Liver (tissue), 9 donors: ENCODE measurements around the gene EPSTI1. TPM values are rescaled to one million over a fixed set of nuclear protein-coding genes. Genes with fewer than 3 reads are reported as not detected.
A peak's percentile ranks its signal among the peaks of the same experiment; 100 is the strongest.

Source experiments
- DNase-seq: peaks from one replicate; pipeline ENCODE4 v3.0.0-alpha.2; 2017; ENCODE audit warnings: low spot score
- H3K27ac ChIP-seq, 2 donors: one replicate each; pipeline ENCODE4 v1.7.0; 2013; ENCODE audit warnings: inconsistent platforms in 2 of 2, low read length in 2 of 2, control low read depth in 1 of 2, low read depth in 1 of 2, mild to moderate bottlenecking in 1 of 2
- H3K27me3 ChIP-seq, 4 donors: one replicate each; pipeline versions ENCODE4 v1.6.1 to v1.7.0; 2013; ENCODE audit warnings: low read length in 3 of 4, inconsistent platforms in 1 of 4, mild to moderate bottlenecking in 1 of 4, moderate library complexity in 1 of 4; ENCODE audit not compliant: control insufficient read depth in 4 of 4, insufficient read depth in 4 of 4
- H3K36me3 ChIP-seq, 4 donors: one replicate each; pipeline versions ENCODE4 v1.6.1 to v1.7.0; 2013; ENCODE audit warnings: low read length in 3 of 4, mild to moderate bottlenecking in 3 of 4, low read depth in 1 of 4, moderate library complexity in 1 of 4; ENCODE audit not compliant: control insufficient read depth in 4 of 4, insufficient read depth in 3 of 4
- H3K4me1 ChIP-seq, 4 donors: one replicate each; pipeline versions ENCODE4 v1.6.1 to v1.7.0; 2013; ENCODE audit warnings: low read length in 3 of 4, mild to moderate bottlenecking in 3 of 4, moderate library complexity in 1 of 4; ENCODE audit not compliant: control insufficient read depth in 4 of 4, insufficient read depth in 4 of 4
- H3K4me3 ChIP-seq, 3 donors: one replicate each; pipeline versions ENCODE4 v1.6.1 to v1.7.0; 2013; ENCODE audit warnings: low read length in 3 of 3, control low read depth in 1 of 3, low read depth in 1 of 3, mild to moderate bottlenecking in 1 of 3
- H3K9ac ChIP-seq, 2 donors: one replicate each; pipeline ENCODE4 v1.7.0; 2013; ENCODE audit warnings: low read length in 2 of 2, mild to moderate bottlenecking in 2 of 2, moderate library complexity in 2 of 2, control low read depth in 1 of 2, low read depth in 1 of 2
- H3K9me3 ChIP-seq, 4 donors: one replicate each; pipeline versions ENCODE4 v1.6.1 to v1.7.0; 2013; ENCODE audit warnings: low read length in 3 of 4; ENCODE audit not compliant: control insufficient read depth in 4 of 4
- ATF3 ChIP-seq: IDR thresholded peaks from 2 replicates; pipeline ENCODE4 v1.6.1; 2016; ENCODE audit warnings: antibody characterized with exemption
- EGR1 ChIP-seq, 2 donors: IDR thresholded peaks; 2 replicates each; pipeline ENCODE4 v1.6.1; 2016 to 2018; ENCODE audit warnings: antibody characterized with exemption in 2 of 2, low read depth in 2 of 2
- FOXA1 ChIP-seq: IDR thresholded peaks from 2 replicates; pipeline ENCODE4 v1.6.1; 2016; ENCODE audit warnings: antibody characterized with exemption
- FOXA2 ChIP-seq: IDR thresholded peaks from 2 replicates; pipeline ENCODE4 v1.6.1; 2016; ENCODE audit warnings: antibody characterized with exemption
- GABPA ChIP-seq, 2 donors: IDR thresholded peaks in 1 of 2; conservative IDR thresholded peaks in 1 of 2; 2 replicates each; pipeline ENCODE4 v1.6.1; 2016; ENCODE audit warnings: antibody characterized with exemption in 2 of 2, mild to moderate bottlenecking in 1 of 2, moderate library complexity in 1 of 2
- HNF4A ChIP-seq, 2 donors: conservative IDR thresholded peaks; 2 replicates each; pipeline ENCODE4 v1.6.1; 2016; ENCODE audit warnings: antibody characterized with exemption in 2 of 2, mild to moderate bottlenecking in 2 of 2
- HNF4G ChIP-seq: IDR thresholded peaks from 2 replicates; pipeline ENCODE4 v1.6.1; 2016; ENCODE audit warnings: antibody characterized with exemption
- JUND ChIP-seq, 2 donors: IDR thresholded peaks; 2 replicates each; pipeline ENCODE4 v1.6.1; 2016; ENCODE audit warnings: antibody characterized with exemption in 2 of 2
- NR2F2 ChIP-seq: IDR thresholded peaks from 2 replicates; pipeline ENCODE4 v1.6.1; 2016; ENCODE audit warnings: antibody characterized with exemption
- RAD21 ChIP-seq, 2 donors: IDR thresholded peaks; 2 replicates each; pipeline ENCODE4 v1.6.1; 2016; ENCODE audit warnings: antibody characterized with exemption in 2 of 2, mild to moderate bottlenecking in 2 of 2
- RXRA ChIP-seq, 2 donors: IDR thresholded peaks; 2 replicates each; pipeline ENCODE4 v1.6.1; 2017 to 2018; ENCODE audit warnings: antibody characterized with exemption in 2 of 2, mild to moderate bottlenecking in 1 of 2
- SP1 ChIP-seq: IDR thresholded peaks from 2 replicates; pipeline ENCODE4 v1.6.1; 2018; ENCODE audit warnings: antibody characterized with exemption, mild to moderate bottlenecking
- TAF1 ChIP-seq: conservative IDR thresholded peaks from 2 replicates; pipeline ENCODE4 v1.6.1; 2016; ENCODE audit warnings: antibody characterized with exemption, mild to moderate bottlenecking
- YY1 ChIP-seq: IDR thresholded peaks from 2 replicates; pipeline ENCODE4 v1.6.1; 2016; ENCODE audit warnings: antibody characterized with exemption, mild to moderate bottlenecking
- ZBTB33 ChIP-seq: IDR thresholded peaks from 2 replicates; pipeline ENCODE4 v1.6.1; 2016; ENCODE audit warnings: antibody characterized with exemption
- WGBS: extraction: QIAGEN DNeasy Blood & Tissue Kit; methylation state at CpG from one replicate; pipeline ENCODE4 v1.1.7; 2013; 5-methylcytosine and 5-hydroxymethylcytosine counted together
- polyA plus RNA-seq, 2 donors: library from polyadenylated mRNA; stranded (reverse) in 1 of 2; unstranded in 1 of 2; fragments of 200-250 nt in 1 of 2; fragments of >200 nt in 1 of 2; fragmentation: Nextera tagmentation in 1 of 2; extraction: Ambion mirVana in 1 of 2; gene quantifications; one replicate each; pipeline versions ENCODE4 v1.2.1 to v1.2.3, GENCODE V29; 2013 to 2015
- total RNA-seq, 2 donors: library from RNA; depleted of rRNA; stranded (reverse); fragments of >200 nt; gene quantifications; one replicate each; pipeline ENCODE4 v1.2.3, GENCODE V29; 2014
- TF ChIP-seq, protein P1 (sequence below): IDR thresholded peaks from 2 replicates; pipeline ENCODE4 v1.6.1; 2016; ENCODE audit warnings: antibody characterized with exemption, mild to moderate bottlenecking
- TF ChIP-seq, protein P2 (sequence below): IDR thresholded peaks from 2 replicates; pipeline ENCODE4 v1.6.1; 2016; ENCODE audit warnings: antibody characterized with exemption
- TF ChIP-seq, protein P3 (sequence below): fragments of 150-350 bp; IDR thresholded peaks from 2 replicates; pipeline ENCODE4 v1.5.1; 2017; ENCODE audit warnings: improper control_type of control experiment, low read depth, low read length; ENCODE audit not compliant: missing input control
- donor health status: healthy.
- donor health status: healthy.
- donor health status: healthy.
- donor health status: healthy.
- donor health status: healthy.

The EPSTI1 gene
- total and polyA plus RNA-seq, 4 donors: 2.1 to 20.3 (median 4.2) TPM

- TF ChIP-seq, protein P1, sequence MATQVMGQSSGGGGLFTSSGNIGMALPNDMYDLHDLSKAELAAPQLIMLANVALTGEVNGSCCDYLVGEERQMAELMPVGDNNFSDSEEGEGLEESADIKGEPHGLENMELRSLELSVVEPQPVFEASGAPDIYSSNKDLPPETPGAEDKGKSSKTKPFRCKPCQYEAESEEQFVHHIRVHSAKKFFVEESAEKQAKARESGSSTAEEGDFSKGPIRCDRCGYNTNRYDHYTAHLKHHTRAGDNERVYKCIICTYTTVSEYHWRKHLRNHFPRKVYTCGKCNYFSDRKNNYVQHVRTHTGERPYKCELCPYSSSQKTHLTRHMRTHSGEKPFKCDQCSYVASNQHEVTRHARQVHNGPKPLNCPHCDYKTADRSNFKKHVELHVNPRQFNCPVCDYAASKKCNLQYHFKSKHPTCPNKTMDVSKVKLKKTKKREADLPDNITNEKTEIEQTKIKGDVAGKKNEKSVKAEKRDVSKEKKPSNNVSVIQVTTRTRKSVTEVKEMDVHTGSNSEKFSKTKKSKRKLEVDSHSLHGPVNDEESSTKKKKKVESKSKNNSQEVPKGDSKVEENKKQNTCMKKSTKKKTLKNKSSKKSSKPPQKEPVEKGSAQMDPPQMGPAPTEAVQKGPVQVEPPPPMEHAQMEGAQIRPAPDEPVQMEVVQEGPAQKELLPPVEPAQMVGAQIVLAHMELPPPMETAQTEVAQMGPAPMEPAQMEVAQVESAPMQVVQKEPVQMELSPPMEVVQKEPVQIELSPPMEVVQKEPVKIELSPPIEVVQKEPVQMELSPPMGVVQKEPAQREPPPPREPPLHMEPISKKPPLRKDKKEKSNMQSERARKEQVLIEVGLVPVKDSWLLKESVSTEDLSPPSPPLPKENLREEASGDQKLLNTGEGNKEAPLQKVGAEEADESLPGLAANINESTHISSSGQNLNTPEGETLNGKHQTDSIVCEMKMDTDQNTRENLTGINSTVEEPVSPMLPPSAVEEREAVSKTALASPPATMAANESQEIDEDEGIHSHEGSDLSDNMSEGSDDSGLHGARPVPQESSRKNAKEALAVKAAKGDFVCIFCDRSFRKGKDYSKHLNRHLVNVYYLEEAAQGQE: no peak
Measured at GRCh38 chr13:43026262-43026661, 34.2 kb upstream of the EPSTI1 start (continued).

GRCh38 chr13:43023289-43023963 lies 31.4 kb upstream of the EPSTI1 start, which contains the start of gene DNAJC15:
DNAJC15 (plus strand) TSS chr13:43023586; CDS start chr13:43023627, 41 bp downstream.
- H3K4me3 ChIP-seq: peak within 1 kb of the TSS; percentile 63 to 98 (median 81)
- peak within 1 kb of the TSS; percentile 55 to 92 for H3K27ac ChIP-seq
- H3K27me3 ChIP-seq: no peaks in the 10 kb centered on the region
- H3K36me3 ChIP-seq: peaks cover 0 to 4% (median 0%) of the 10 kb centered on the region in 4 donors
- 8% methylated on average over 48 of the region's 48 CpGs for WGBS
- peaks cover 2 to 14% (median 11%) of the 10 kb centered on the region in 4 donors for H3K4me1 ChIP-seq
- H3K9me3 ChIP-seq: no peaks in the 10 kb centered on the region
- peak; percentile 15 for TF ChIP-seq ATF3
- peak; percentile 17 to 62 for TF ChIP-seq RAD21 (IDR thresholded peaks at IDR 0.05)
- TF ChIP-seq JUND (IDR thresholded peaks at IDR 0.05): peak; percentile 22 to 37
- TF ChIP-seq NR2F2: peak; percentile 72
- TF ChIP-seq HNF4A (conservative IDR thresholded peaks at IDR 0.05): peak; percentile 64 to 82
- TF ChIP-seq, protein P2, sequence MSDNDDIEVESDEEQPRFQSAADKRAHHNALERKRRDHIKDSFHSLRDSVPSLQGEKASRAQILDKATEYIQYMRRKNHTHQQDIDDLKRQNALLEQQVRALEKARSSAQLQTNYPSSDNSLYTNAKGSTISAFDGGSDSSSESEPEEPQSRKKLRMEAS: no peak
- TF ChIP-seq TAF1: peak; percentile 51
- peak; percentile 62 for TF ChIP-seq ZBTB33
- TF ChIP-seq, protein P1: no peak
- TF ChIP-seq FOXA1: no peak
- peak; percentile 90 for TF ChIP-seq YY1
- TF ChIP-seq RXRA (IDR thresholded peaks at IDR 0.05): peak; percentile 77 to 89
- TF ChIP-seq, protein P3, sequence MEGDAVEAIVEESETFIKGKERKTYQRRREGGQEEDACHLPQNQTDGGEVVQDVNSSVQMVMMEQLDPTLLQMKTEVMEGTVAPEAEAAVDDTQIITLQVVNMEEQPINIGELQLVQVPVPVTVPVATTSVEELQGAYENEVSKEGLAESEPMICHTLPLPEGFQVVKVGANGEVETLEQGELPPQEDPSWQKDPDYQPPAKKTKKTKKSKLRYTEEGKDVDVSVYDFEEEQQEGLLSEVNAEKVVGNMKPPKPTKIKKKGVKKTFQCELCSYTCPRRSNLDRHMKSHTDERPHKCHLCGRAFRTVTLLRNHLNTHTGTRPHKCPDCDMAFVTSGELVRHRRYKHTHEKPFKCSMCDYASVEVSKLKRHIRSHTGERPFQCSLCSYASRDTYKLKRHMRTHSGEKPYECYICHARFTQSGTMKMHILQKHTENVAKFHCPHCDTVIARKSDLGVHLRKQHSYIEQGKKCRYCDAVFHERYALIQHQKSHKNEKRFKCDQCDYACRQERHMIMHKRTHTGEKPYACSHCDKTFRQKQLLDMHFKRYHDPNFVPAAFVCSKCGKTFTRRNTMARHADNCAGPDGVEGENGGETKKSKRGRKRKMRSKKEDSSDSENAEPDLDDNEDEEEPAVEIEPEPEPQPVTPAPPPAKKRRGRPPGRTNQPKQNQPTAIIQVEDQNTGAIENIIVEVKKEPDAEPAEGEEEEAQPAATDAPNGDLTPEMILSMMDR: no peak
- TF ChIP-seq GABPA (IDR thresholded peaks at IDR 0.05 in 1 of 2, conservative IDR thresholded peaks at IDR 0.05 in 1 of 2): no peak
- no peak for TF ChIP-seq FOXA2
- TF ChIP-seq HNF4G: peak; percentile 62
- TF ChIP-seq EGR1 (IDR thresholded peaks at IDR 0.05; ENCODE audit: low read depth in 2 of 2): peak; percentile 93 to 96
- peak; percentile 64 for TF ChIP-seq SP1
- peak; percentile 89 for DNase-seq
- peak within 1 kb of the TSS; percentile 39 to 80 for H3K9ac ChIP-seq
